Measurements from ENCODE around the gene MARCHF5.

Gene MARCHF5

GRCh38 chr10:92305133-92306072 is 14.4 kb downstream of the MARCHF5 start:
- no peak overlapping the region for H3K9ac ChIP-seq (ENCODE audit: insufficient read length, low read depth)
- no peaks in the 10 kb centered on the region for H3K4me1 ChIP-seq (ENCODE audit: insufficient read depth, insufficient read length)
- H3K4me3 ChIP-seq (ENCODE audit: insufficient read length, low read depth) = no peak overlapping the region
- H3K36me3 ChIP-seq (ENCODE audit: insufficient read depth, insufficient read length, low read length) = peaks cover 7% of the 10 kb centered on the region
- no peak for TF ChIP-seq ZNF274 (IDR thresholded peaks at IDR 0.05; ENCODE audit: low read depth, low read length)
- TF ChIP-seq YY1 (IDR thresholded peaks at IDR 0.05; ENCODE audit: insufficient read depth, insufficient read length) = no peak
- no peak for TF ChIP-seq SUZ12 (IDR thresholded peaks at IDR 0.05; ENCODE audit: extremely low read depth, insufficient read depth, insufficient read length)
- H3K9me3 ChIP-seq (ENCODE audit: insufficient read depth, low read length) = no peaks in the 10 kb centered on the region
- no peaks in the 10 kb centered on the region for H3K27me3 ChIP-seq (ENCODE audit: insufficient read depth, insufficient read length)
- no peak for DNase-seq (ENCODE audit: low read depth, low spot score)

GRCh38 chr10:92309272-92309671 is 18.3 kb downstream of the MARCHF5 start:
- peaks cover 11% of the 10 kb centered on the region for H3K36me3 ChIP-seq (ENCODE audit: insufficient read depth, insufficient read length, low read length)
- H3K9me3 ChIP-seq (ENCODE audit: insufficient read depth, low read length) = no peaks in the 10 kb centered on the region
- H3K27me3 ChIP-seq (ENCODE audit: insufficient read depth, insufficient read length) = no peaks in the 10 kb centered on the region
- no peak overlapping the region for H3K9ac ChIP-seq (ENCODE audit: insufficient read length, low read depth)
- H3K4me1 ChIP-seq (ENCODE audit: insufficient read depth, insufficient read length) = no peaks in the 10 kb centered on the region
- no peak for TF ChIP-seq YY1 (IDR thresholded peaks at IDR 0.05; ENCODE audit: insufficient read depth, insufficient read length)
- TF ChIP-seq SUZ12 (IDR thresholded peaks at IDR 0.05; ENCODE audit: extremely low read depth, insufficient read depth, insufficient read length) = no peak
- TF ChIP-seq ZNF274 (IDR thresholded peaks at IDR 0.05; ENCODE audit: low read depth, low read length) = no peak
- H3K4me3 ChIP-seq (ENCODE audit: insufficient read length, low read depth) = no peak overlapping the region
- no peak for DNase-seq (ENCODE audit: low read depth, low spot score)

GRCh38 chr10:92313750-92314149 is 22.8 kb downstream of the MARCHF5 start:
- TF ChIP-seq ZNF274 (IDR thresholded peaks at IDR 0.05; ENCODE audit: low read depth, low read length) (no peak), YY1 (IDR thresholded peaks at IDR 0.05; ENCODE audit: insufficient read depth, insufficient read length) (no peak), SUZ12 (IDR thresholded peaks at IDR 0.05; ENCODE audit: extremely low read depth, insufficient read depth, insufficient read length) (no peak)
- Histone ChIP-seq H3K36me3 (ENCODE audit: insufficient read depth, insufficient read length, low read length) (peaks cover 17% of the 10 kb centered on the region), H3K9me3 (ENCODE audit: insufficient read depth, low read length) (no peaks in the 10 kb centered on the region), H3K27me3 (ENCODE audit: insufficient read depth, insufficient read length) (no peaks in the 10 kb centered on the region), H3K4me3 (ENCODE audit: insufficient read length, low read depth) (no peak overlapping the region), H3K4me1 (ENCODE audit: insufficient read depth, insufficient read length) (no peaks in the 10 kb centered on the region), H3K9ac (ENCODE audit: insufficient read length, low read depth) (no peak overlapping the region)
- no peak for DNase-seq (ENCODE audit: low read depth, low spot score)

GRCh38 chr10:92316610-92317009 is 25.6 kb downstream of the MARCHF5 start:
- Histone ChIP-seq H3K4me3 (ENCODE audit: insufficient read length, low read depth) (no peak overlapping the region), H3K36me3 (ENCODE audit: insufficient read depth, insufficient read length, low read length) (peaks cover 10% of the 10 kb centered on the region), H3K9me3 (ENCODE audit: insufficient read depth, low read length) (no peaks in the 10 kb centered on the region), H3K27me3 (ENCODE audit: insufficient read depth, insufficient read length) (no peaks in the 10 kb centered on the region), H3K9ac (ENCODE audit: insufficient read length, low read depth) (no peak overlapping the region), H3K4me1 (ENCODE audit: insufficient read depth, insufficient read length) (no peaks in the 10 kb centered on the region)
- no peak for DNase-seq (ENCODE audit: low read depth, low spot score)
- TF ChIP-seq YY1 (IDR thresholded peaks at IDR 0.05; ENCODE audit: insufficient read depth, insufficient read length) = no peak
- TF ChIP-seq SUZ12 (IDR thresholded peaks at IDR 0.05; ENCODE audit: extremely low read depth, insufficient read depth, insufficient read length) = no peak
- no peak for TF ChIP-seq ZNF274 (IDR thresholded peaks at IDR 0.05; ENCODE audit: low read depth, low read length)

GRCh38 chr10:92323079-92323478 is 32.1 kb downstream of the MARCHF5 start:
- no peak overlapping the region for H3K4me3 ChIP-seq (ENCODE audit: insufficient read length, low read depth)
- no peaks in the 10 kb centered on the region for H3K27me3 ChIP-seq (ENCODE audit: insufficient read depth, insufficient read length)
- no peak for DNase-seq (ENCODE audit: low read depth, low spot score)
- no peak for TF ChIP-seq YY1 (IDR thresholded peaks at IDR 0.05; ENCODE audit: insufficient read depth, insufficient read length)
- TF ChIP-seq ZNF274 (IDR thresholded peaks at IDR 0.05; ENCODE audit: low read depth, low read length) = no peak
- no peak for TF ChIP-seq SUZ12 (IDR thresholded peaks at IDR 0.05; ENCODE audit: extremely low read depth, insufficient read depth, insufficient read length)
- peaks cover 2% of the 10 kb centered on the region for H3K36me3 ChIP-seq (ENCODE audit: insufficient read depth, insufficient read length, low read length)
- no peaks in the 10 kb centered on the region for H3K9me3 ChIP-seq (ENCODE audit: insufficient read depth, low read length)
- H3K4me1 ChIP-seq (ENCODE audit: insufficient read depth, insufficient read length) = no peaks in the 10 kb centered on the region
- no peak overlapping the region for H3K9ac ChIP-seq (ENCODE audit: insufficient read length, low read depth)

GRCh38 chr10:92327445-92328433 is 36.8 kb downstream of the MARCHF5 start:
- no peak overlapping the region for H3K9ac ChIP-seq (ENCODE audit: insufficient read length, low read depth)
- no peaks in the 10 kb centered on the region for H3K27me3 ChIP-seq (ENCODE audit: insufficient read depth, insufficient read length)
- TF ChIP-seq YY1 (IDR thresholded peaks at IDR 0.05; ENCODE audit: insufficient read depth, insufficient read length) (no peak), SUZ12 (IDR thresholded peaks at IDR 0.05; ENCODE audit: extremely low read depth, insufficient read depth, insufficient read length) (no peak), ZNF274 (IDR thresholded peaks at IDR 0.05; ENCODE audit: low read depth, low read length) (no peak)
- H3K9me3 ChIP-seq (ENCODE audit: insufficient read depth, low read length) = no peaks in the 10 kb centered on the region
- no peak for DNase-seq (ENCODE audit: low read depth, low spot score)
- H3K4me1 ChIP-seq (ENCODE audit: insufficient read depth, insufficient read length) = no peaks in the 10 kb centered on the region
- peaks cover 2% of the 10 kb centered on the region for H3K36me3 ChIP-seq (ENCODE audit: insufficient read depth, insufficient read length, low read length)
- H3K4me3 ChIP-seq (ENCODE audit: insufficient read length, low read depth) = no peak overlapping the region

Measured in NT2/D1 (cell line).